Gastrocnemius medialis (tissue), 4 donors: Measurements from ENCODE around the gene CD5L. TPM values are rescaled to one million over a fixed set of nuclear protein-coding genes. Genes with fewer than 3 reads are reported as not detected.

Experiments used
- ATAC-seq, 2 donors: fragments of 150-250 bp; one replicate each; pipeline ENCODE4 v1.9.1; 2016
- DNase-seq, 2 donors: peaks; one replicate each; pipeline ENCODE4 v3.0.0-alpha.2; 2019
- H3K27ac ChIP-seq, 4 donors: fragments of 200-600 bp; sonication (generic); 1 replicate in 1 of 4; 2 replicates in 3 of 4; pipeline ENCODE4 v1.5.1; 2016 to 2018; ENCODE audit warnings: mild to moderate bottlenecking in 2 of 4, moderate library complexity in 1 of 4
- H3K27me3 ChIP-seq, 3 donors: fragments of 200-600 bp; sonication (generic) in 2 of 3; 1 replicate in 1 of 3; 2 replicates in 2 of 3; pipeline versions ENCODE4 v1.5.1 to v1.6.0; 2016 to 2019; ENCODE audit warnings: mild to moderate bottlenecking in 1 of 3, moderate library complexity in 1 of 3
- H3K36me3 ChIP-seq, 2 donors: fragments of 200-600 bp; sonication (generic) in 1 of 2; one replicate each; pipeline ENCODE4 v1.5.1; 2017 to 2018
- H3K4me1 ChIP-seq, 2 donors: fragments of 200-600 bp; sonication (generic) in 1 of 2; one replicate each; pipeline ENCODE4 v1.5.1; 2016 to 2017; ENCODE audit warnings: mild to moderate bottlenecking in 2 of 2
- H3K4me3 ChIP-seq, 4 donors: fragments of 200-600 bp; sonication (generic) in 3 of 4; 1 replicate in 1 of 4; 2 replicates in 3 of 4; pipeline ENCODE4 v1.5.1; 2016 to 2019; ENCODE audit warnings: mild to moderate bottlenecking in 2 of 4
- H3K9me3 ChIP-seq, 3 donors: fragments of 200-600 bp; sonication (generic) in 2 of 3; 1 replicate in 1 of 3; 2 replicates in 2 of 3; pipeline ENCODE4 v1.5.1; 2016 to 2019
- POLR2A ChIP-seq, 2 donors: fragments of 450-650 bp; IDR thresholded peaks; one replicate each; pipeline ENCODE4 v1.6.1; 2017; ENCODE audit warnings: antibody characterized with exemption in 2 of 2, mild to moderate bottlenecking in 2 of 2, moderate library complexity in 2 of 2
- in situ Hi-C, 4 donors: fragments of 200-750 bp; cut with MboI; loops; one replicate each; pipeline versions ENCODE4 v1.15.0 to v1.8.0; 2017; ENCODE audit warnings: low sequenced_read_pairs in 4 of 4
- intact Hi-C: fragments of 100-400 bp; cut with DNase I; formaldehyde crosslinking; loops from one replicate; pipeline ENCODE4 v1.15.1; 2023; ENCODE audit warnings: low total_unique reads
- total RNA-seq, 4 donors: library from RNA; depleted of rRNA; stranded (reverse); fragments of >200 nt; gene quantifications; one replicate each; pipeline versions ENCODE4 v1.1.0 to v1.2.3, GENCODE V29; 2016
- TF ChIP-seq, protein P1 (sequence below), 5 experiments: fragments of 450-650 bp in 3 of 5; fragments of 200-600 bp in 2 of 5; sonication (generic) in 2 of 5; IDR thresholded peaks in 4 of 5; conservative IDR thresholded peaks in 1 of 5; 1 replicate in 4 of 5; 2 replicates in 1 of 5; pipeline ENCODE4 v1.5.1; 2016 to 2019; ENCODE audit warnings: antibody characterized with exemption in 5 of 5, mild to moderate bottlenecking in 3 of 5, moderate library complexity in 3 of 5

CD5L gene
- total RNA-seq, 4 donors from 2014 or later = not detected

DNA sequence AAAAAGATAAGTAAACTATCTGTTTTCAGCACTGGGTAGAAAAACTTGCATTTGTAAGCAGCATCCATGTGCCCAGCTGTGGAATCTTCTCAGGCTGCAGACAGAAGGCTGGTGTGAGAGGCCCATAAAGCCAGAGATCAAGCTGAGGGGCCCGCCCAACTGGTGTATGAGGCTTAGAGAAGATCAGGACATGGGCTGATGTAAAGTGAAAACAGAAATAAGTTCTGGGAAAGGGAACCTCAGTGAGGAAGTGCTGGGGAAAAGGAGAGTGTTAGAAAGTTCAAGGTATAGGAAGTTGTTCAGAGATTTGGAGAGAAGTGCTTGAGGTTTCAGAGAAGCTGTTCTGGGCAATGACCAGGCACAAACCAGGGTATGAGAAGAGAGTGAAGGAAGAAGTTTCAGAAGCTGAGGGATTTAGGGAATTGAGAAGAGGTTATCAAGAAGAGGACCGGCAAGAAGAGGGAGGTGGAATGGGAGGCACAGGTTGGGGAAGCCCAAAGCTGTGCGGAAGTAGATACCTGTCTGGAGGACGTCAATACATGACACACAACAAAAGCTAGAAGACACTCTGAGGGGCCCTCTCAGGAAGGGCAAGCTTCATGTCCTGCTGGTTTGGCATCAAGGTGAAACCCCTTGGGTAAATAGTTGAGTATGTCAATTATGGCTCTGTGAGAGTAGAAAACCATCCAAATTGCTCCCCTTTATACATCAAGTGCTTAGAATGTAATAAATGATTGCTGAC lies 2.7 kb upstream of the CD5L start:
- Histone ChIP-seq H3K4me3 (no peak overlapping the region), H3K9me3 (no peaks in the 10 kb centered on the region), H3K27me3 (no peaks in the 10 kb centered on the region), H3K36me3 (no peaks in the 10 kb centered on the region), H3K4me1 (no peaks in the 10 kb centered on the region), H3K27ac (no peak overlapping the region)
- intact Hi-C loops (no loop called here), in situ Hi-C loops (no loop called here)
- TF ChIP-seq POLR2A (IDR thresholded peaks at IDR 0.05) = no peak
- TF ChIP-seq, protein P1, sequence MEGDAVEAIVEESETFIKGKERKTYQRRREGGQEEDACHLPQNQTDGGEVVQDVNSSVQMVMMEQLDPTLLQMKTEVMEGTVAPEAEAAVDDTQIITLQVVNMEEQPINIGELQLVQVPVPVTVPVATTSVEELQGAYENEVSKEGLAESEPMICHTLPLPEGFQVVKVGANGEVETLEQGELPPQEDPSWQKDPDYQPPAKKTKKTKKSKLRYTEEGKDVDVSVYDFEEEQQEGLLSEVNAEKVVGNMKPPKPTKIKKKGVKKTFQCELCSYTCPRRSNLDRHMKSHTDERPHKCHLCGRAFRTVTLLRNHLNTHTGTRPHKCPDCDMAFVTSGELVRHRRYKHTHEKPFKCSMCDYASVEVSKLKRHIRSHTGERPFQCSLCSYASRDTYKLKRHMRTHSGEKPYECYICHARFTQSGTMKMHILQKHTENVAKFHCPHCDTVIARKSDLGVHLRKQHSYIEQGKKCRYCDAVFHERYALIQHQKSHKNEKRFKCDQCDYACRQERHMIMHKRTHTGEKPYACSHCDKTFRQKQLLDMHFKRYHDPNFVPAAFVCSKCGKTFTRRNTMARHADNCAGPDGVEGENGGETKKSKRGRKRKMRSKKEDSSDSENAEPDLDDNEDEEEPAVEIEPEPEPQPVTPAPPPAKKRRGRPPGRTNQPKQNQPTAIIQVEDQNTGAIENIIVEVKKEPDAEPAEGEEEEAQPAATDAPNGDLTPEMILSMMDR (IDR thresholded peaks at IDR 0.05 in 4 of 5, conservative IDR thresholded peaks at IDR 0.05 in 1 of 5) = no peak
- DNase-seq (peak in 1 of 2 donors; percentile 17), ATAC-seq (no peak)

DNA sequence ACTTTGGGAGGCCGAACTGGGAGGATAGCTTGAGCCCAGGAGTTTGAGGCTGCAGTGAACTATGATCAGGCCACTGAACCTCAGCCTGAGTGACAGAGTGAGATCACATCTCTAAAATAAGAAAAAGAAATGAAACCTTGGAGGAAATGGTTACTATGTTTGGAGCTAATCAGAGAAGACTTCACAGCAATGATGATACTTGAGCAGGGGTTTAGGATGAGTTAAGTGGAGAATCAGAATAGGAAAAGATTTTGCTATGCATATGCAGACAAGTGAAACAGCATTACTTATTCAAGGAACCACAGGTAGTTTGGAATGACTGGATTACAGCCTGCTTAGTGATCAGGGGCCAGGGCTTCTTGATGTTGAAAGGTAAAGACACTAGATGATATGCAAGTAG lies 1.3 kb upstream of the CD5L start:
- H3K36me3 ChIP-seq = no peaks in the 10 kb centered on the region
- in situ Hi-C loops = no loop called here
- no peak overlapping the region for H3K4me3 ChIP-seq
- no peak for DNase-seq
- ATAC-seq = no peak
- H3K9me3 ChIP-seq = no peaks in the 10 kb centered on the region
- H3K27ac ChIP-seq = no peak overlapping the region
- H3K4me1 ChIP-seq = no peaks in the 10 kb centered on the region
- TF ChIP-seq, protein P1 (IDR thresholded peaks at IDR 0.05 in 4 of 5, conservative IDR thresholded peaks at IDR 0.05 in 1 of 5) = no peak
- no peaks in the 10 kb centered on the region for H3K27me3 ChIP-seq
- intact Hi-C loops = no loop called here

DNA sequence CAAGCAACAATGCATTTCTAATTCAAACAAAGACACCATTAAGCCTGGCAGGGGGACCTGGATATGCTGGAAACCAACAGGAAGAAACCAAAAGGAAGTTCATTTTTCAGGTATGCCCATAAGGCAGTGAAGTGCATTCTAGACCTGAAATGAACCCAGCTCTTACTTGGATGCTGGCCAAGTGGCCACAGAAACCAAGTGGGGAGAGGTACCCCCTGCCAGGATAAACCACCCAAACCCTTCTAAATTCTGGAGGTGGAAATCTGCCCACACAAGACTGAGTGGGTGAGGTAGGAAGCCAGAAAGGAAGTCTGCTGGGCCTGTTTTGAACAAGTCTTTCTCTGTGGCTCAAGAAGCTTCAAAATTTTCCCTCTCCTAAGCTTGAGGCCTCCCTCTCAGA lies 2.6 kb downstream of the CD5L start:
- no peaks in the 10 kb centered on the region for H3K27me3 ChIP-seq
- no peaks in the 10 kb centered on the region for H3K36me3 ChIP-seq
- ATAC-seq (no peak), DNase-seq (no peak)
- H3K4me3 ChIP-seq = no peak overlapping the region
- H3K27ac ChIP-seq = no peak overlapping the region
- intact Hi-C loops = no loop called here
- in situ Hi-C loops = no loop called here
- no peaks in the 10 kb centered on the region for H3K4me1 ChIP-seq
- no peaks in the 10 kb centered on the region for H3K9me3 ChIP-seq
- TF ChIP-seq POLR2A (IDR thresholded peaks at IDR 0.05) = no peak
- TF ChIP-seq, protein P1 (IDR thresholded peaks at IDR 0.05 in 4 of 5, conservative IDR thresholded peaks at IDR 0.05 in 1 of 5) = no peak

DNA sequence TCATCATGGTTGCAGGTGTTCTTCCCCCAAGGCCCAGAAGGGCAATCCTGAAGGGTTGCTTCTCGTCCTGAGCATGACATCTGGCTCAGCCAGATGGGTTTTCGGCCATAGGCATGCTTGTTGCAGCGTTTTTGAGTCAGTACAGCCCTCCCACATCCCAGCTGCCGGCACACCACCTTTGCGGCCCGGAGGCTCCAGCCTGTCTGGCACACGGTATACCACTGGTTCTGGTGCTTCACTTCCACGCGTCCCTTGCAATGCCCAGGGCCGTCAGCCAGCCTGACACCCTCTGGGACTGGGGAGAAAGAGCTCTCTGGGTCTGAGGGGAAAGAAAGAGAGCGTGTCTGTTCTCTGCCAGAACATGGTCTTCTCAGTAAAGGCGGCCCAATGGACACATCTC lies 7.2 kb downstream of the CD5L start:
- H3K9me3 ChIP-seq = no peaks in the 10 kb centered on the region
- DNase-seq = no peak
- no peak overlapping the region for H3K27ac ChIP-seq
- TF ChIP-seq, protein P1 (IDR thresholded peaks at IDR 0.05 in 4 of 5, conservative IDR thresholded peaks at IDR 0.05 in 1 of 5) = no peak
- TF ChIP-seq POLR2A (IDR thresholded peaks at IDR 0.05) = no peak
- in situ Hi-C loops = no loop called here
- H3K4me3 ChIP-seq = no peak overlapping the region
- H3K36me3 ChIP-seq = no peaks in the 10 kb centered on the region
- intact Hi-C loops = no loop called here
- H3K4me1 ChIP-seq = no peaks in the 10 kb centered on the region
- no peaks in the 10 kb centered on the region for H3K27me3 ChIP-seq
- no peak for ATAC-seq

DNA sequence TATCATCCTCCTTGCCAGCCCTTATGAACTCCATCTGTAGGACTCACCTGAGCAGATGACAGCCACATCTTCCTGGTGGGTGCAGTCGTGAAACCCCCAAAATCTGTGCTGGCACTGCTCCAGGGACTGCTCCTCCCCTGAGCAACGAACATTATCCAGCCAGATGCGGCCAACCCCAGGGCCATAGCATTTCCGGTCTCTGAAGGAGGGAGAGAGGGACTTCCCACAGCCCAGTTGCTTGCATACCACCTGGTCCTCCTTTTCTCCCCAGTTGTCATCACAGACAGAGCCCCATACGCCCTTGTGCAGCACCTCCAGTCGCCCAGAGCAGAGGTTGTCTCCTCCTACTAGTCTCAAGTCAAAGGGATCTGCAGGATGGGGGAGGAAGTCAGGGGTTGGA lies 8.5 kb downstream of the CD5L start:
- in situ Hi-C loops = no loop called here
- TF ChIP-seq, protein P1 (IDR thresholded peaks at IDR 0.05 in 4 of 5, conservative IDR thresholded peaks at IDR 0.05 in 1 of 5) = no peak
- TF ChIP-seq POLR2A (IDR thresholded peaks at IDR 0.05) = no peak
- no peak for ATAC-seq
- H3K27ac ChIP-seq = no peak overlapping the region
- intact Hi-C loops = no loop called here
- H3K9me3 ChIP-seq = no peaks in the 10 kb centered on the region
- H3K27me3 ChIP-seq = no peaks in the 10 kb centered on the region
- no peak overlapping the region for H3K4me3 ChIP-seq
- no peaks in the 10 kb centered on the region for H3K4me1 ChIP-seq
- no peak for DNase-seq
- no peaks in the 10 kb centered on the region for H3K36me3 ChIP-seq
